B cell (primary cell): Measurements from ENCODE around the gene NRM.

Experiments used
- EZH2 ChIP-seq: IDR thresholded peaks from 2 replicates; pipeline ENCODE4 v1.6.1; 2012; ENCODE audit warnings: borderline replicate concordance, low read depth, mild to moderate bottlenecking, moderate library complexity, low read length; ENCODE audit not compliant: insufficient read depth, poor library complexity, severe bottlenecking
- TF ChIP-seq, protein P1 (sequence below): fragments of 200-600 bp; IDR thresholded peaks from one replicate; pipeline ENCODE4 v1.8.0; 2022; ENCODE audit warnings: antibody characterized with exemption, mild to moderate bottlenecking

DNA sequence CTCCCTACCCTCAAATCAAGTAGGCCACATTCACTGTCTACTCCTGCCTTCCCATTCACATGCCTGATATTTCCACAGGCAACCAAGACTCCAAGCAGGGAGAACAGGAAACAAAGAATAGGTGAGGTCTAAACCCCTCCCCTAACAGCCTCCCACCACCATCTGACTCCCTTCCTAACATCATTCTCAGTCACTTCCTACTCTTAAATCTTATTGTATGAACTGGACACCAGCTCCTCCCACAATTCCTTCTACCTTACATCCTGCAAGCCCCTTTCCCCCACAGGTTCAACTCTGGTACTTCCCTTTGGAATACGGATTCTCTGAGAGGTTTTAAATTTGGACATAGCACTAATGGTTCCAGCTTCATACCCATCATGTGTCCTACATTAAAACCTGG lies 44.8 kb downstream of the NRM start:
- TF ChIP-seq, protein P1, sequence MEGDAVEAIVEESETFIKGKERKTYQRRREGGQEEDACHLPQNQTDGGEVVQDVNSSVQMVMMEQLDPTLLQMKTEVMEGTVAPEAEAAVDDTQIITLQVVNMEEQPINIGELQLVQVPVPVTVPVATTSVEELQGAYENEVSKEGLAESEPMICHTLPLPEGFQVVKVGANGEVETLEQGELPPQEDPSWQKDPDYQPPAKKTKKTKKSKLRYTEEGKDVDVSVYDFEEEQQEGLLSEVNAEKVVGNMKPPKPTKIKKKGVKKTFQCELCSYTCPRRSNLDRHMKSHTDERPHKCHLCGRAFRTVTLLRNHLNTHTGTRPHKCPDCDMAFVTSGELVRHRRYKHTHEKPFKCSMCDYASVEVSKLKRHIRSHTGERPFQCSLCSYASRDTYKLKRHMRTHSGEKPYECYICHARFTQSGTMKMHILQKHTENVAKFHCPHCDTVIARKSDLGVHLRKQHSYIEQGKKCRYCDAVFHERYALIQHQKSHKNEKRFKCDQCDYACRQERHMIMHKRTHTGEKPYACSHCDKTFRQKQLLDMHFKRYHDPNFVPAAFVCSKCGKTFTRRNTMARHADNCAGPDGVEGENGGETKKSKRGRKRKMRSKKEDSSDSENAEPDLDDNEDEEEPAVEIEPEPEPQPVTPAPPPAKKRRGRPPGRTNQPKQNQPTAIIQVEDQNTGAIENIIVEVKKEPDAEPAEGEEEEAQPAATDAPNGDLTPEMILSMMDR, result no peak
- TF ChIP-seq EZH2, result no peak
